GM20000 (cell line): ENCODE results near the gene SDC1.

Source experiments
- DNase-seq: peaks from one replicate; pipeline ENCODE4 v3.0.0; 2012; ENCODE audit warnings: low spot score
- TF ChIP-seq, protein P1 (sequence below): IDR thresholded peaks from 2 replicates; pipeline ENCODE4 v1.5.1; 2012; ENCODE audit warnings: mild to moderate bottlenecking, control low read depth; ENCODE audit errors: extremely low read depth, missing control alignments

The SDC1 gene

DNA sequence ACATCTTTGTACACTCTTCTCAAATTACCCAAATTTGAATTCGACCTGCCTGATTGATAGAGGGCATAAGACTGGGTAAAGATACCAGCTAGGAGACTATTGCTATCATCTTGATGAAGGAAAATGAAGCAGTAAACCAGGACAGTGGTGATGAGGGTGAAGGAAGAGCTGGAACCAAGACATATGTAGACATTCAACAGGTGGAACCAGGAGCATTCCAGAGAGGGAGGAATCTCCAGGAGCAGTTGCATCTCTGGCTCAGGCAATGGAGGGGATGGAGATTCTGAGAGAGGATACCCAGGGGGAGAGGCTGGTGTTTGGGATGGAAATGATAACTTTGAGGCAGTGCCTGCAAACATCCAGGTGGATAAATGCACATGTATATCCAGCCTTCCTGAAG lies 41.6 kb downstream of the SDC1 start:
- DNase-seq, result no peak
- TF ChIP-seq, protein P1, sequence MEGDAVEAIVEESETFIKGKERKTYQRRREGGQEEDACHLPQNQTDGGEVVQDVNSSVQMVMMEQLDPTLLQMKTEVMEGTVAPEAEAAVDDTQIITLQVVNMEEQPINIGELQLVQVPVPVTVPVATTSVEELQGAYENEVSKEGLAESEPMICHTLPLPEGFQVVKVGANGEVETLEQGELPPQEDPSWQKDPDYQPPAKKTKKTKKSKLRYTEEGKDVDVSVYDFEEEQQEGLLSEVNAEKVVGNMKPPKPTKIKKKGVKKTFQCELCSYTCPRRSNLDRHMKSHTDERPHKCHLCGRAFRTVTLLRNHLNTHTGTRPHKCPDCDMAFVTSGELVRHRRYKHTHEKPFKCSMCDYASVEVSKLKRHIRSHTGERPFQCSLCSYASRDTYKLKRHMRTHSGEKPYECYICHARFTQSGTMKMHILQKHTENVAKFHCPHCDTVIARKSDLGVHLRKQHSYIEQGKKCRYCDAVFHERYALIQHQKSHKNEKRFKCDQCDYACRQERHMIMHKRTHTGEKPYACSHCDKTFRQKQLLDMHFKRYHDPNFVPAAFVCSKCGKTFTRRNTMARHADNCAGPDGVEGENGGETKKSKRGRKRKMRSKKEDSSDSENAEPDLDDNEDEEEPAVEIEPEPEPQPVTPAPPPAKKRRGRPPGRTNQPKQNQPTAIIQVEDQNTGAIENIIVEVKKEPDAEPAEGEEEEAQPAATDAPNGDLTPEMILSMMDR, result no peak

DNA sequence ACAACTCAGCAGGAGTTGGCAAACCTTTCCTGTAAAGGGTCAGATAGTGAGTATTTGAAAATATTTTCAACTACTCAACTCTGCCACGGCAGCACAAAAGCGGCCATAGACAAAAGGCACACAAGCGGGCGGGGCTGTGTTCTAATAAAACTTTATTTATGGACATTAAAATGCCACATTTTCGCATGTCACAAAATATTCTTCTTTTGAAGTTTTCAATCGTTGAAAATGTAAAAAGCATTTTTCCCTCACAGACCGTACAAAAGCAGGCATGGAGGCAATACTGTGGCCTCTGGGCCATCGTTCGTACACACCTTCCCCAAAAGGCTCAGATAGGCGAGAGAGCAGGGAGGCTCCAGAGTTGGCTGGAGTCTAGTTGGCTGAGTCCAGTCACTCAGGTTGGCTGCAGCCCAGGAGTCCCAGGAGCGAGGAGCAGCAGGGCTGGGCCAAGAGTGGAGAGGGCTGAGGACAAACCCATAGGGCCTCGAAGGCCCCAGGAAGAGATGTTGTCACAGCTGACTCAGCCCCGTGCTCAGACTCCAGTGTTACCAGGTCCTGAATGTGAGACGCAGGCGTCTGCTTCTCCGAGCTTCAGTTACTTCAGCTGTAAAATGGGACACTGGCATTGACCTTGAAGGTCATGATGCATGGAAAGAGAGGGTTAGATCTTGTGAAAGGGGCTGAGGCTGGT lies 42.5 kb downstream of the SDC1 start:
- DNase-seq, result no peak
- TF ChIP-seq, protein P1, result no peak

DNA sequence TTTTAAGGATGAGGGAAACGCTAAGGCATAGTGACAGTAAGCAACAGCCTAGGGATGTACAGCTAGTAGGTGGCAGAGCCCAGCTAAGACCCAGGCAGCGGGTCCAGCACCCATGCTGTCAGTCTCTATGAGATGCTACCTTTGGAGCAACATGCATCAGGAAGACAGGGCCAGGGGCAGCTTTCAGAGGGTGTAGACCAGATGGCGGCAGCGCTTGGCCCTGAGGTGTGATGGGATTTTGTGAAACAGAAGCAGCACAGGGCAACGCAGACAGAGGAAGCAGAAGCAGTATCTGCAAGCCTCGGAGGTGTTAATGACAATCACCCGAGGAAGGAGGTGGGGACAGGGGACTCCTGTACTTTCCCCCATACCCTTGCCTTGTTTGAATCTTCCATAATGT lies 43.2 kb downstream of the SDC1 start:
- DNase-seq, result no peak
- TF ChIP-seq, protein P1, result no peak

DNA sequence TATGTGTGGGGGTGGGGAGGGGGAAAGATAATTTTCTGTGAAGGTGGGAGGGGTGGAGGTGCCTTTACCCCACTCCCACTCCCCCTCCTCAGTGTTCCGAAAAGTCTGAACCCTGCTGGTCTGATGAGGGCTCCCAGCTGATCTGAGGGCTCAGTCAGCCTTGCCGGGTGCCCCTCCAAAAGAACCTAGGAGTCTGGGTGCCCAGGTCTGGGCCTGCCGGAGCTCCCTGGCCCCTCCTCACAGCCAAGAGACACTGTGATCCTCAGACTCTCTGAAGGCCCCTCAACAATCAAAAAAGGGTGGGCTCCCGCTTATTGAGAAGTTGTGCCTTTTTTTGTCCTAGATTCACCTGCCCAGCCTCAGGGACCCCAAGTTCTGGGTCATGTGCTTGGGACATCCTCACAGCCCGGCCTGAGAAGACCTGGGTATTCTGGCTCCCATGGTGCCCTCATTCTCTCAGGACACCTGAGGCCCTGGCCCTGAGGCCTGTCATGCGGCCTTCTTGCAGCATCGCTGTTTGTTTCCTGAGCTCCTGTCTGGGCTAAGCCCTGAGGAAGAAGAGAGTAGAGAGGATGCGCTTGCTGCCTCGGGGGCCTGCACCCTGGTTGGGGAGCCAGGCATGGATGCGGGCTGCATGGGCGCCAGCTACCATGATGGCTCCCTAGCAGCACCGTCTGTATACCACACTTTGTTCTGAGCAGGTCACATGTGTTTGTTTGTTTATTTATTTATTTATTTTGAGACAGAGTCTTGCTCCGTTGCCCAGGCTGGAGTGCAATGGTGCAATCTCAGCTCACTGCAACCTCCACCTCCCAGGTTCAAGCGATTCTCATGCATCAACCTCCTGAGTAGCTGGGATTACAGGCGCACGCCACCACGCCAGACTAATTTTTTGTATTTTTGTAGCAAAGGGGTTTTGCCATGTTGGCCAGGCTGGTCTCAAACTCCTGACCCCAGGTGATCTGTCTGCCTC lies 44.0 kb downstream of the SDC1 start:
- no peak for DNase-seq
- TF ChIP-seq, protein P1, result no peak

DNA sequence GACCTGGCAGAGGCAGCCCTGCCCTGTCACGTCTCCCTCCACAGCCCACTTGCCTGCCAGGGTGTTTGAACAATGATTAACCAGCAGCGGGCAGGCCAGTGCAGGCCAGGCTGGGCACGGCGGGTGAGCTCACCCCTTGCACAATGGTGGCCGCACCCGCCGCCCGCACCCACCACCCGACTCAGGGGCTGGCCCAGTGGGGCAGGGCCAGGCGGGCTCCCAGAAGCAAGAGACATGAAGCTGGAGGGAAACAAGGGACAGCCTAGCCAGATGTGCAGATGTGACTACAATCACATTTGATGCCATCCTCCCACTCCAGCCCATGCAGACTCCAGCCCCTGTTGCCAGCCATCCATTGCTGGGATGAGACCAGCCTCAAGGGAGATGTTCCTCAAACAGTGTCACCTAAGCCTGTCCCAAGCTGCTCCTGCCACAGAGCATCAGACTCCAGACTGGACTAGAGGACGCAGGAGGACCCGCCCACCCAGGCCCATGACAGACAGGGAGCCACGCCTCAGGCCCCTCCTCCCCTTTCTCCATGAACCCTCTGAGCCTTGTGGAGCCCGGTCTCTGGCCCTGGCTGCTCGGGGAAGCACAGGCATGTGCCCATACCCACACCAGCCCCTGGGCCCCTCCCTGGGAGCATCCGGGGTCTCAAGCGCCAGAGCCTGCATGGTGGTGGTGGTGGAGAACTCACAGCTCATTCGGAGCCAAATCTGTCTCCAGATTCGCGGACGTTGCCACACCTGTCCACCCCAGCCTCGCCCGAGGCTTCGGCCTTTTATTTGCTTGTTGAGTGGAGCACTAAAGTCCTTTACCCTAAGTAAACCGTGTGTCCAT lies 45.0 kb downstream of the SDC1 start:
- TF ChIP-seq, protein P1, result no peak
- no peak for DNase-seq

DNA sequence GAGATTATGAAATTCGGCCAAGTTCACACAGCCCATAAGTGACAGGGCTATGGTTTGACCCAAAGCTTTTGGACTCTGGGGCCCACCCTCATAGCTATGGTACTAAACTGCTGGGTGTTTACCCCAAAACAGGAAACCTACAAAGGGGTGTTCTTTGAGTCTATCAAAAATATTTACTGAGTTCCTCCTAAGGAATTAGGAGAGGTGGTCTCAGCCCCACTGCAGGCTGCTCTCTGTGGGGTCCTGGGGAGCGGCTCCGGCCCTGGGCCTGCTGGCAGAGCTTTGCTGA lies 45.5 kb downstream of the SDC1 start:
- TF ChIP-seq, protein P1, result no peak
- no peak for DNase-seq
